ENCODE results near the gene FAM89A.
"Not testable (repeated sequence)": the region's sequence is repeated elsewhere in the genome, so short reads cannot be mapped to it uniquely, and the experiment has no call there.

Gene FAM89A

GRCh38 chr1:231049121-231049979, 9.3 kb upstream of the FAM89A start:
- no peaks in the 10 kb centered on the region for H4K20me1 ChIP-seq (ENCODE audit: insufficient read depth, low read length, poor library complexity, severe bottlenecking)
- no peaks in the 10 kb centered on the region for H3K9me2 ChIP-seq (replicated peaks; ENCODE audit: low read depth, low read length)
- H3K9me3 ChIP-seq (ENCODE audit: insufficient read depth, low read depth, low read length): no peaks in the 10 kb centered on the region
- no peaks in the 10 kb centered on the region for H3K79me2 ChIP-seq (ENCODE audit: insufficient read depth, low read length)
- H3F3A ChIP-seq (ENCODE audit: low read depth): no peaks in the 10 kb centered on the region
- no peaks in the 10 kb centered on the region for H3K36me3 ChIP-seq (ENCODE audit: insufficient read depth, low read length)
- TF ChIP-seq EZH2phosphoT487 (IDR thresholded peaks at IDR 0.05; ENCODE audit: borderline replicate concordance): no peak
- TF ChIP-seq, protein P1, sequence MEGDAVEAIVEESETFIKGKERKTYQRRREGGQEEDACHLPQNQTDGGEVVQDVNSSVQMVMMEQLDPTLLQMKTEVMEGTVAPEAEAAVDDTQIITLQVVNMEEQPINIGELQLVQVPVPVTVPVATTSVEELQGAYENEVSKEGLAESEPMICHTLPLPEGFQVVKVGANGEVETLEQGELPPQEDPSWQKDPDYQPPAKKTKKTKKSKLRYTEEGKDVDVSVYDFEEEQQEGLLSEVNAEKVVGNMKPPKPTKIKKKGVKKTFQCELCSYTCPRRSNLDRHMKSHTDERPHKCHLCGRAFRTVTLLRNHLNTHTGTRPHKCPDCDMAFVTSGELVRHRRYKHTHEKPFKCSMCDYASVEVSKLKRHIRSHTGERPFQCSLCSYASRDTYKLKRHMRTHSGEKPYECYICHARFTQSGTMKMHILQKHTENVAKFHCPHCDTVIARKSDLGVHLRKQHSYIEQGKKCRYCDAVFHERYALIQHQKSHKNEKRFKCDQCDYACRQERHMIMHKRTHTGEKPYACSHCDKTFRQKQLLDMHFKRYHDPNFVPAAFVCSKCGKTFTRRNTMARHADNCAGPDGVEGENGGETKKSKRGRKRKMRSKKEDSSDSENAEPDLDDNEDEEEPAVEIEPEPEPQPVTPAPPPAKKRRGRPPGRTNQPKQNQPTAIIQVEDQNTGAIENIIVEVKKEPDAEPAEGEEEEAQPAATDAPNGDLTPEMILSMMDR (conservative IDR thresholded peaks at IDR 0.05; ENCODE audit: low read length): no peak
- no peak overlapping the region for H3K4me3 ChIP-seq (ENCODE audit: low read length, poor library complexity, severe bottlenecking)
- H2AFZ ChIP-seq (ENCODE audit: low read length): no peak overlapping the region
- H3K4me2 ChIP-seq (ENCODE audit: low read depth, low read length, poor library complexity, severe bottlenecking): no peak overlapping the region
- no peaks in the 10 kb centered on the region for H3K27me3 ChIP-seq (ENCODE audit: insufficient read depth, low read length, poor library complexity, severe bottlenecking)
- no peaks in the 10 kb centered on the region for H3K4me1 ChIP-seq (ENCODE audit: insufficient read depth, low read length, poor library complexity, severe bottlenecking)
- H3K9ac ChIP-seq (ENCODE audit: low read depth, low read length, poor library complexity, severe bottlenecking): no peak overlapping the region

- not testable (repeated sequence) for H4K20me1 ChIP-seq (ENCODE audit: insufficient read depth, low read length, poor library complexity, severe bottlenecking); H3K9me2 ChIP-seq (replicated peaks; ENCODE audit: low read depth, low read length)
Observed at GRCh38 chr1:231048419-231048818, 8.4 kb upstream of the FAM89A start.

DNA sequence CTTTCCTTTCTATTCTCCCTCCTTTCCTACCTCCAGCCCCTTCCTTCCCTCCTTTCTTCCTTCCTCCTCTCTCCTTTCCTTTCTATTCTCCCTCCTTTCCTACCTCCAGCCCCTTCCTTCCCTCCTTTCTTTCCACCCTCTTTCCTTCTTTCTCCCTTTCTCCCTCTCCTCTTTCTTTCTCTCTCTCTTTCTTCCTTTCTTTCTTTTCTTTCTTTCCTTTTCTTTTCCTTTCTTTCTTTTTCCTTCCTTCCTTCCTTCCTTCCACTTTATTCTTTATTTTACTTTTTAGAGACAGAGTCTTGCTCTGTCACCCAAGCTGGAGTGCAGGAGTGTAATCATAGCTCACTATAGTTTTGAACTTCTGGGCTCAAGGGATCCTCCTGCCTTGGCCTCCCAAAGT, 7.5 kb upstream of the FAM89A start:
- not testable (repeated sequence) for H4K20me1 ChIP-seq (ENCODE audit: insufficient read depth, low read length, poor library complexity, severe bottlenecking); H3K79me2 ChIP-seq (ENCODE audit: insufficient read depth, low read length); H3K27me3 ChIP-seq (ENCODE audit: insufficient read depth, low read length, poor library complexity, severe bottlenecking); H3K4me3 ChIP-seq (ENCODE audit: low read length, poor library complexity, severe bottlenecking); H3K9me2 ChIP-seq (replicated peaks; ENCODE audit: low read depth, low read length); H3F3A ChIP-seq (ENCODE audit: low read depth); H3K9me3 ChIP-seq (ENCODE audit: insufficient read depth, low read depth, low read length); H3K4me2 ChIP-seq (ENCODE audit: low read depth, low read length, poor library complexity, severe bottlenecking); H3K36me3 ChIP-seq (ENCODE audit: insufficient read depth, low read length); H3K4me1 ChIP-seq (ENCODE audit: insufficient read depth, low read length, poor library complexity, severe bottlenecking); H3K9ac ChIP-seq (ENCODE audit: low read depth, low read length, poor library complexity, severe bottlenecking); H2AFZ ChIP-seq (ENCODE audit: low read length)

More at GRCh38 chr1:231048419-231048818, 8.4 kb upstream of the FAM89A start:
- H3K4me1 ChIP-seq (ENCODE audit: insufficient read depth, low read length, poor library complexity, severe bottlenecking); H2AFZ ChIP-seq (ENCODE audit: low read length); H3K4me3 ChIP-seq (ENCODE audit: low read length, poor library complexity, severe bottlenecking); H3K9me3 ChIP-seq (ENCODE audit: insufficient read depth, low read depth, low read length); H3F3A ChIP-seq (ENCODE audit: low read depth); H3K79me2 ChIP-seq (ENCODE audit: insufficient read depth, low read length); H3K36me3 ChIP-seq (ENCODE audit: insufficient read depth, low read length); H3K4me2 ChIP-seq (ENCODE audit: low read depth, low read length, poor library complexity, severe bottlenecking); H3K9ac ChIP-seq (ENCODE audit: low read depth, low read length, poor library complexity, severe bottlenecking); H3K27me3 ChIP-seq (ENCODE audit: insufficient read depth, low read length, poor library complexity, severe bottlenecking): not testable (repeated sequence)

DNA sequence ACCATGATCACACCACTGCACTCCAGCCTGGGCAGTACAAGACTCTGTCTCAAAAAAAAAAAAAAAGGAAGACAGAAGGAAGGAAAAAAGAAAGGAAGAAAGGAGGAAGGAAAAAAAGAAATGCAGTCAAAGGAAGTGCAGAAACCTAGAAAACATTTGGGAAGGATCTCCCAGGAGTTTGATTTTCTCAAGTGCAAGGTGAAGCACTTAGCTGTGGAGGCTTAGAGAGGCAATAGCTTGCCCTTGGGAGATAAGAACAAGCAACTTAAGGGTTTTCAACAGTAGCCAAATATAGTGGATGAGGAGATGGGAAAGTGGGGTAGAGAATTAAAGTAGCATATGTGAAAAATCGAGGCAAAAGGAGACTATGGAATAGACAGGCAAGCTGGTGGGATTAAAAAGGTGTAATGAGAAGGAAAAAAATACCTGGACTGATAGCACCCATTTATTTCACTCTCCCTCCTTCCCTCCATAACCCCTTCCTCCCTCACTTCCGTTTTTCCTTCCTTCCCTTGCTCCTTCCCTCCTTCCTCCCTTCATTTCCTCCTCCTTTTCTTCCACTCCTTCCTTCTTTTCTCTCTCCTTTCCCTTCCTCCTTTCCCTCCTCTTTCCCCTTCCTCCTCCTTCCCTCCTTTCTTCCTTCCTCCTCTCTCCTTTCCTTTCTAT, 6.8 kb upstream of the FAM89A start:
- Histone ChIP-seq H3K36me3 (ENCODE audit: insufficient read depth, low read length) (no peaks in the 10 kb centered on the region), H3K4me3 (ENCODE audit: low read length, poor library complexity, severe bottlenecking) (no peak overlapping the region), H3K9me3 (ENCODE audit: insufficient read depth, low read depth, low read length) (no peaks in the 10 kb centered on the region), H3K9me2 (replicated peaks; ENCODE audit: low read depth, low read length) (no peaks in the 10 kb centered on the region), H3K4me1 (ENCODE audit: insufficient read depth, low read length, poor library complexity, severe bottlenecking) (no peaks in the 10 kb centered on the region), H3K27me3 (ENCODE audit: insufficient read depth, low read length, poor library complexity, severe bottlenecking) (no peaks in the 10 kb centered on the region), H3K9ac (ENCODE audit: low read depth, low read length, poor library complexity, severe bottlenecking) (no peak overlapping the region), H3F3A (ENCODE audit: low read depth) (no peaks in the 10 kb centered on the region), H4K20me1 (ENCODE audit: insufficient read depth, low read length, poor library complexity, severe bottlenecking) (no peaks in the 10 kb centered on the region), H3K79me2 (ENCODE audit: insufficient read depth, low read length) (no peaks in the 10 kb centered on the region), H2AFZ (ENCODE audit: low read length) (no peak overlapping the region), H3K4me2 (ENCODE audit: low read depth, low read length, poor library complexity, severe bottlenecking) (no peak overlapping the region)
- TF ChIP-seq, protein P1 (conservative IDR thresholded peaks at IDR 0.05; ENCODE audit: low read length): no peak
- TF ChIP-seq EZH2phosphoT487 (IDR thresholded peaks at IDR 0.05; ENCODE audit: borderline replicate concordance): no peak

GRCh38 chr1:231045921-231046729, 6.1 kb upstream of the FAM89A start:
- not testable (repeated sequence) for H3K9me3 ChIP-seq (ENCODE audit: insufficient read depth, low read depth, low read length); H3K79me2 ChIP-seq (ENCODE audit: insufficient read depth, low read length); H3K36me3 ChIP-seq (ENCODE audit: insufficient read depth, low read length); H2AFZ ChIP-seq (ENCODE audit: low read length); H3F3A ChIP-seq (ENCODE audit: low read depth); H3K4me3 ChIP-seq (ENCODE audit: low read length, poor library complexity, severe bottlenecking); H3K27me3 ChIP-seq (ENCODE audit: insufficient read depth, low read length, poor library complexity, severe bottlenecking); H4K20me1 ChIP-seq (ENCODE audit: insufficient read depth, low read length, poor library complexity, severe bottlenecking); H3K9ac ChIP-seq (ENCODE audit: low read depth, low read length, poor library complexity, severe bottlenecking); H3K4me2 ChIP-seq (ENCODE audit: low read depth, low read length, poor library complexity, severe bottlenecking); H3K9me2 ChIP-seq (replicated peaks; ENCODE audit: low read depth, low read length); H3K4me1 ChIP-seq (ENCODE audit: insufficient read depth, low read length, poor library complexity, severe bottlenecking)
